ENCODE measurements around the gene TMEM272.

The TMEM272 gene

GRCh38 chr13:51865838-51866237 is 20.9 kb upstream of the TMEM272 start:
- DNase-seq (ENCODE audit: low read depth), result no peak
- no peak overlapping the region for H3K4me3 ChIP-seq (ENCODE audit: low read depth, low read length)
- TF ChIP-seq MYC (IDR thresholded peaks at IDR 0.05; ENCODE audit: low read depth, low read length) (no peak), POLR2A (IDR thresholded peaks at IDR 0.05; ENCODE audit: extremely low read depth, insufficient read length) (no peak), CTCF (IDR thresholded peaks at IDR 0.05; ENCODE audit: low read depth, low read length) (peak; percentile 6), MAX (IDR thresholded peaks at IDR 0.05; ENCODE audit: low read depth, low read length) (no peak)

GRCh38 chr13:51862957-51863356 is 18.0 kb upstream of the TMEM272 start:
- DNase-seq (ENCODE audit: low read depth), result no peak
- no peak overlapping the region for H3K4me3 ChIP-seq (ENCODE audit: low read depth, low read length)
- TF ChIP-seq CTCF (IDR thresholded peaks at IDR 0.05; ENCODE audit: low read depth, low read length) (no peak), MYC (IDR thresholded peaks at IDR 0.05; ENCODE audit: low read depth, low read length) (no peak), MAX (IDR thresholded peaks at IDR 0.05; ENCODE audit: low read depth, low read length) (no peak), POLR2A (IDR thresholded peaks at IDR 0.05; ENCODE audit: extremely low read depth, insufficient read length) (no peak)

- no peak within 1 kb of the TSS for H3K4me3 ChIP-seq (ENCODE audit: low read depth, low read length)
- TF ChIP-seq CTCF (IDR thresholded peaks at IDR 0.05; ENCODE audit: low read depth, low read length), result no peak
- TF ChIP-seq POLR2A (IDR thresholded peaks at IDR 0.05; ENCODE audit: extremely low read depth, insufficient read length), result no peak
- no peak for TF ChIP-seq MAX (IDR thresholded peaks at IDR 0.05; ENCODE audit: low read depth, low read length)
- TF ChIP-seq MYC (IDR thresholded peaks at IDR 0.05; ENCODE audit: low read depth, low read length), result no peak
- peak; percentile 29 for DNase-seq (ENCODE audit: low read depth)
Measured at GRCh38 chr13:51861723-51862300, 16.8 kb upstream of the TMEM272 start, which contains the start of gene CCDC70. CCDC70 (plus strand) TSS chr13:51861969; CDS start chr13:51865412, 3,443 bp downstream.

- no peak for TF ChIP-seq CTCF (IDR thresholded peaks at IDR 0.05; ENCODE audit: low read depth, low read length)
- no peak for TF ChIP-seq POLR2A (IDR thresholded peaks at IDR 0.05; ENCODE audit: extremely low read depth, insufficient read length)
- no peak for TF ChIP-seq MAX (IDR thresholded peaks at IDR 0.05; ENCODE audit: low read depth, low read length)
- TF ChIP-seq MYC (IDR thresholded peaks at IDR 0.05; ENCODE audit: low read depth, low read length), result no peak
- no peak overlapping the region for H3K4me3 ChIP-seq (ENCODE audit: low read depth, low read length)
- no peak for DNase-seq (ENCODE audit: low read depth)
Measured at GRCh38 chr13:51858433-51859247, 13.7 kb upstream of the TMEM272 start.

GRCh38 chr13:51856998-51857397 is 12.0 kb upstream of the TMEM272 start:
- H3K4me3 ChIP-seq (ENCODE audit: low read depth, low read length), result no peak overlapping the region
- TF ChIP-seq CTCF (IDR thresholded peaks at IDR 0.05; ENCODE audit: low read depth, low read length) (no peak), MAX (IDR thresholded peaks at IDR 0.05; ENCODE audit: low read depth, low read length) (no peak), MYC (IDR thresholded peaks at IDR 0.05; ENCODE audit: low read depth, low read length) (no peak), POLR2A (IDR thresholded peaks at IDR 0.05; ENCODE audit: extremely low read depth, insufficient read length) (no peak)
- no peak for DNase-seq (ENCODE audit: low read depth)

All from NB4 (cell line).